Adrenal gland (tissue), 5 donors: ENCODE measurements around the gene OR8H2.

ENCODE experiments used
- CTCF ChIP-seq, 6 experiments: fragments of 450-650 bp in 4 of 6; fragments of 200-600 bp in 2 of 6; sonication (generic) in 1 of 6; IDR thresholded peaks; 1 replicate in 5 of 6; 2 replicates in 1 of 6; pipeline versions ENCODE4 v1.5.1 to v1.8.0; 2016 to 2021; ENCODE audit warnings: antibody characterized with exemption in 6 of 6, mild to moderate bottlenecking in 2 of 6, moderate library complexity in 1 of 6
- POLR2A ChIP-seq, 2 donors: fragments of 450-650 bp; IDR thresholded peaks; one replicate each; pipeline ENCODE4 v1.6.1; 2017; ENCODE audit warnings: antibody characterized with exemption in 2 of 2, mild to moderate bottlenecking in 2 of 2, moderate library complexity in 1 of 2
- donor health status: DM: no; HTN: no; CAD: no.

- TF ChIP-seq CTCF (IDR thresholded peaks at IDR 0.05) (no peak), POLR2A (IDR thresholded peaks at IDR 0.05) (no peak)
Measured at GRCh38 chr11:56089697-56090096, 13.8 kb upstream of the OR8H2 start.
